GM23338 (cell line): ENCODE measurements around the gene EYA2. TPM values are rescaled to one million over a fixed set of nuclear protein-coding genes. Genes with fewer than 3 reads are reported as not detected.
A peak's percentile ranks its signal among the peaks of the same experiment; 100 is the strongest.

Experiments used
- ATAC-seq: fragments of 200-7000 bp; cut with Tn5 transposase; 3 replicates; pipeline ENCODE4 v1.9.1; 2020
- DNase-seq: peaks from one replicate; pipeline ENCODE4 v3.0.0-alpha.2; 2015; ENCODE audit warnings: low spot score
- H2AFZ ChIP-seq: fragments of 200-600 bp; sonication (generic); 2 replicates; pipeline ENCODE4 v1.8.0; 2016; ENCODE audit warnings: antibody characterized with exemption, mild to moderate bottlenecking, moderate library complexity
- H3F3A ChIP-seq: fragments of 200-600 bp; sonication (generic); replicated peaks from 2 replicates; pipeline ENCODE4 v1.8.0; 2017; ENCODE audit warnings: antibody characterized with exemption, mixed run types, low read depth
- H3K27ac ChIP-seq: fragments of 200-600 bp; sonication (generic); 2 replicates; pipeline ENCODE4 v1.6.1; 2016; ENCODE audit warnings: low read depth
- H3K27me3 ChIP-seq: fragments of 200-600 bp; sonication (generic); 2 replicates; pipeline ENCODE4 v1.8.0; 2016; ENCODE audit warnings: mild to moderate bottlenecking, mixed run types, moderate library complexity; ENCODE audit not compliant: insufficient read depth
- H3K36me3 ChIP-seq: fragments of 200-600 bp; sonication (generic); 2 replicates; pipeline ENCODE4 v1.8.0; 2016; ENCODE audit warnings: mild to moderate bottlenecking; ENCODE audit not compliant: insufficient read depth
- H3K4me1 ChIP-seq: fragments of 200-600 bp; sonication (generic); 2 replicates; pipeline ENCODE4 v1.8.0; 2016; ENCODE audit warnings: mild to moderate bottlenecking, moderate library complexity; ENCODE audit not compliant: insufficient read depth
- H3K4me2 ChIP-seq: fragments of 200-600 bp; sonication (generic); 2 replicates; pipeline ENCODE4 v1.7.1; 2017; ENCODE audit warnings: mixed run types
- H3K4me3 ChIP-seq: fragments of 200-600 bp; sonication (generic); 2 replicates; pipeline ENCODE4 v1.6.1; 2016; ENCODE audit warnings: mixed run types
- H3K79me2 ChIP-seq: fragments of 200-600 bp; sonication (generic); replicated peaks from 2 replicates; pipeline ENCODE4 v1.8.0; 2017; ENCODE audit warnings: mild to moderate bottlenecking; ENCODE audit not compliant: insufficient read depth
- H3K9me2 ChIP-seq: fragments of 200-600 bp; sonication (generic); 2 replicates; pipeline ENCODE4 v1.8.0; 2017; ENCODE audit not compliant: insufficient read depth
- H4K20me1 ChIP-seq: fragments of 200-600 bp; sonication (generic); replicated peaks from 2 replicates; pipeline ENCODE4 v1.8.0; 2017; ENCODE audit warnings: mild to moderate bottlenecking; ENCODE audit not compliant: insufficient read depth
- H3K27ac Mint-ChIP-seq: 2 replicates; pipeline ENCODE4 v1.8.0; 2020; ENCODE audit warnings: inconsistent platforms, mild to moderate bottlenecking, moderate library complexity, mixed read lengths
- H3K27me3 Mint-ChIP-seq: 3 replicates; pipeline ENCODE4 v1.8.0; 2022; ENCODE audit warnings: low read depth, mild to moderate bottlenecking, moderate library complexity, mixed read lengths, inconsistent platforms; ENCODE audit not compliant: insufficient read depth, poor library complexity
- H3K36me3 Mint-ChIP-seq: 3 replicates; pipeline ENCODE4 v1.8.0; 2021; ENCODE audit warnings: low read depth, mild to moderate bottlenecking, inconsistent platforms, moderate library complexity, mixed read lengths
- H3K4me1 Mint-ChIP-seq: 3 replicates; pipeline ENCODE4 v1.8.0; 2020; ENCODE audit warnings: mild to moderate bottlenecking, inconsistent platforms, mixed read lengths
- H3K4me3 Mint-ChIP-seq: 3 replicates; pipeline ENCODE4 v1.8.0; 2021; ENCODE audit warnings: moderate library complexity, mild to moderate bottlenecking, inconsistent platforms, mixed read lengths
- H3K9me3 Mint-ChIP-seq: 3 replicates; pipeline ENCODE4 v1.8.0; 2020; ENCODE audit warnings: moderate library complexity, mild to moderate bottlenecking, inconsistent platforms, mixed read lengths
- CREB1 ChIP-seq: fragments of 250-450 bp; sonication (Bioruptor Pico); IDR thresholded peaks from 2 replicates; pipeline ENCODE4 v1.5.0; 2020; ENCODE audit warnings: low read depth, mild to moderate bottlenecking, moderate library complexity
- EZH2 ChIP-seq: fragments of 200-600 bp; sonication (generic); IDR thresholded peaks from one replicate; pipeline ENCODE4 v1.8.0; 2017; ENCODE audit warnings: antibody characterized with exemption, mild to moderate bottlenecking, low read depth; ENCODE audit not compliant: unreplicated experiment
- EZH2phosphoT487 ChIP-seq: fragments of 200-600 bp; sonication (generic); IDR thresholded peaks from one replicate; pipeline ENCODE4 v1.8.1; 2018; ENCODE audit warnings: antibody characterized with exemption; ENCODE audit not compliant: unreplicated experiment
- JUNB ChIP-seq: IDR thresholded peaks from one replicate; pipeline ENCODE4 v1.6.1; 2016; ENCODE audit warnings: antibody characterized with exemption; ENCODE audit not compliant: unreplicated experiment
- NANOG ChIP-seq: IDR thresholded peaks from 2 replicates; pipeline ENCODE4 v1.6.1; 2016; ENCODE audit warnings: antibody characterized with exemption, borderline replicate concordance
- REST ChIP-seq: IDR thresholded peaks from one replicate; pipeline ENCODE4 v1.6.1; 2018; ENCODE audit warnings: antibody characterized with exemption; ENCODE audit not compliant: unreplicated experiment
- ZNF331 ChIP-seq: fragments of 250-450 bp; sonication (Bioruptor Pico); IDR thresholded peaks from 2 replicates; pipeline ENCODE4 v1.5.0; 2020; ENCODE audit warnings: low read depth, mild to moderate bottlenecking, moderate library complexity
- polyA plus RNA-seq: library from polyadenylated mRNA; unstranded; fragments of >200 nt; fragmentation: Nextera tagmentation; extraction: Ambion mirVana; gene quantifications from 2 replicates; pipeline ENCODE4 v1.2.1, GENCODE V29; 2016
- total RNA-seq: library from RNA; depleted of rRNA; stranded (reverse); fragments of >200 nt; shearing (Covaris generic); gene quantifications from 2 replicates; pipeline ENCODE4 v1.2.3, GENCODE V29; 2014
- TF ChIP-seq, protein P1 (sequence below), 2 experiments: fragments of 200-600 bp in 1 of 2; sonication (generic) in 1 of 2; conservative IDR thresholded peaks; 2 replicates each; pipeline versions ENCODE4 v1.5.1 to v1.6.1; 2016 to 2017; ENCODE audit warnings: antibody characterized with exemption in 2 of 2, low read depth in 2 of 2, mild to moderate bottlenecking in 2 of 2, moderate library complexity in 1 of 2
- TF ChIP-seq, protein P2 (sequence below): IDR thresholded peaks from 2 replicates; pipeline ENCODE4 v1.6.1; 2016; ENCODE audit warnings: antibody characterized with exemption
- TF ChIP-seq, protein P3 (sequence below): fragments of 250-450 bp; sonication (Bioruptor Pico); IDR thresholded peaks from 2 replicates; pipeline ENCODE4 v1.5.0; 2020; ENCODE audit warnings: mild to moderate bottlenecking, moderate library complexity

EYA2 gene
- total and polyA plus RNA-seq, 2 experiments from 2014 or later = 0.50 to 0.56 TPM

DNA sequence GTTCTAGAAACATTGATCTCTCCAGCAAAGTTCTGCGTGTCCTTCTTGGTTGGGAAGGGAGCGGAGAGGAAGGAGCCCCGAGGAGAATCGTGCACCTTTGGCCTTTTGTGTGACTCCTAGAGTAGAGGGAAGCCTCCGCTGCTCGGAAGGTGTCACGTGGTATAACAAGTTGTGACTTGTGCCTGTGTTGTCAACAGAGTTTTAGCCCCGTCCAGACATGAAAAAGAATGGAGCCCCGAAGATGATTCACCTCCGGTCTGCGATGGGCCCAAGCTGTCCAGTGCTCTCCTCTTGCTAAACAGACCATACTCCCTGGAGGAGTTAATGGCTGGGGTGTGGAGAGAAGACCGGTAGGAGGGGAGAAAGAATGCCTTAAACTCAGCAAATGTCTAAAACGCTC, 7.0 kb downstream of the EYA2 start:
- DNase-seq = no peak
- Histone ChIP-seq H4K20me1 (no peaks in the 10 kb centered on the region), H3K9me2 (no peaks in the 10 kb centered on the region), H2AFZ (peak overlapping the region; percentile 52; the same call in 1 of the 2 replicates), H3K36me3 (no peaks in the 10 kb centered on the region), H3K4me1 (no peaks in the 10 kb centered on the region; the same call in 1 of the 2 replicates), H3K4me2 (no peak overlapping the region), H3K4me3 (no peak overlapping the region), H3F3A (no peaks in the 10 kb centered on the region), H3K27me3 (peaks cover 11% of the 10 kb centered on the region), H3K79me2 (no peaks in the 10 kb centered on the region), H3K27ac (no peak overlapping the region)
- no peak overlapping the region for H3K4me3 Mint-ChIP-seq
- no peaks in the 10 kb centered on the region for H3K36me3 Mint-ChIP-seq
- no peak for ATAC-seq
- H3K9me3 Mint-ChIP-seq = no peaks in the 10 kb centered on the region
- H3K27ac Mint-ChIP-seq = no peak overlapping the region
- peaks cover 6% of the 10 kb centered on the region for H3K27me3 Mint-ChIP-seq
- TF ChIP-seq, protein P1, sequence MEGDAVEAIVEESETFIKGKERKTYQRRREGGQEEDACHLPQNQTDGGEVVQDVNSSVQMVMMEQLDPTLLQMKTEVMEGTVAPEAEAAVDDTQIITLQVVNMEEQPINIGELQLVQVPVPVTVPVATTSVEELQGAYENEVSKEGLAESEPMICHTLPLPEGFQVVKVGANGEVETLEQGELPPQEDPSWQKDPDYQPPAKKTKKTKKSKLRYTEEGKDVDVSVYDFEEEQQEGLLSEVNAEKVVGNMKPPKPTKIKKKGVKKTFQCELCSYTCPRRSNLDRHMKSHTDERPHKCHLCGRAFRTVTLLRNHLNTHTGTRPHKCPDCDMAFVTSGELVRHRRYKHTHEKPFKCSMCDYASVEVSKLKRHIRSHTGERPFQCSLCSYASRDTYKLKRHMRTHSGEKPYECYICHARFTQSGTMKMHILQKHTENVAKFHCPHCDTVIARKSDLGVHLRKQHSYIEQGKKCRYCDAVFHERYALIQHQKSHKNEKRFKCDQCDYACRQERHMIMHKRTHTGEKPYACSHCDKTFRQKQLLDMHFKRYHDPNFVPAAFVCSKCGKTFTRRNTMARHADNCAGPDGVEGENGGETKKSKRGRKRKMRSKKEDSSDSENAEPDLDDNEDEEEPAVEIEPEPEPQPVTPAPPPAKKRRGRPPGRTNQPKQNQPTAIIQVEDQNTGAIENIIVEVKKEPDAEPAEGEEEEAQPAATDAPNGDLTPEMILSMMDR (conservative IDR thresholded peaks at IDR 0.05; ENCODE audit: low read depth in 2 of 2) = no peak
- TF ChIP-seq CREB1 (CRISPR knock-in tag) (no peak), ZNF331 (no peak), REST (no peak), JUNB (no peak), EZH2 (no peak), NANOG (no peak), EZH2phosphoT487 (no peak)
- TF ChIP-seq, protein P2, sequence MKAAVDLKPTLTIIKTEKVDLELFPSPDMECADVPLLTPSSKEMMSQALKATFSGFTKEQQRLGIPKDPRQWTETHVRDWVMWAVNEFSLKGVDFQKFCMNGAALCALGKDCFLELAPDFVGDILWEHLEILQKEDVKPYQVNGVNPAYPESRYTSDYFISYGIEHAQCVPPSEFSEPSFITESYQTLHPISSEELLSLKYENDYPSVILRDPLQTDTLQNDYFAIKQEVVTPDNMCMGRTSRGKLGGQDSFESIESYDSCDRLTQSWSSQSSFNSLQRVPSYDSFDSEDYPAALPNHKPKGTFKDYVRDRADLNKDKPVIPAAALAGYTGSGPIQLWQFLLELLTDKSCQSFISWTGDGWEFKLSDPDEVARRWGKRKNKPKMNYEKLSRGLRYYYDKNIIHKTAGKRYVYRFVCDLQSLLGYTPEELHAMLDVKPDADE = no peak
- peaks cover 8% of the 10 kb centered on the region; the same call in 2 of the 3 replicates for H3K4me1 Mint-ChIP-seq

- Mint-ChIP-seq H3K27ac (no peak overlapping the region), H3K9me3 (no peaks in the 10 kb centered on the region)
- peak; percentile 58 for ATAC-seq
- TF ChIP-seq, protein P3, sequence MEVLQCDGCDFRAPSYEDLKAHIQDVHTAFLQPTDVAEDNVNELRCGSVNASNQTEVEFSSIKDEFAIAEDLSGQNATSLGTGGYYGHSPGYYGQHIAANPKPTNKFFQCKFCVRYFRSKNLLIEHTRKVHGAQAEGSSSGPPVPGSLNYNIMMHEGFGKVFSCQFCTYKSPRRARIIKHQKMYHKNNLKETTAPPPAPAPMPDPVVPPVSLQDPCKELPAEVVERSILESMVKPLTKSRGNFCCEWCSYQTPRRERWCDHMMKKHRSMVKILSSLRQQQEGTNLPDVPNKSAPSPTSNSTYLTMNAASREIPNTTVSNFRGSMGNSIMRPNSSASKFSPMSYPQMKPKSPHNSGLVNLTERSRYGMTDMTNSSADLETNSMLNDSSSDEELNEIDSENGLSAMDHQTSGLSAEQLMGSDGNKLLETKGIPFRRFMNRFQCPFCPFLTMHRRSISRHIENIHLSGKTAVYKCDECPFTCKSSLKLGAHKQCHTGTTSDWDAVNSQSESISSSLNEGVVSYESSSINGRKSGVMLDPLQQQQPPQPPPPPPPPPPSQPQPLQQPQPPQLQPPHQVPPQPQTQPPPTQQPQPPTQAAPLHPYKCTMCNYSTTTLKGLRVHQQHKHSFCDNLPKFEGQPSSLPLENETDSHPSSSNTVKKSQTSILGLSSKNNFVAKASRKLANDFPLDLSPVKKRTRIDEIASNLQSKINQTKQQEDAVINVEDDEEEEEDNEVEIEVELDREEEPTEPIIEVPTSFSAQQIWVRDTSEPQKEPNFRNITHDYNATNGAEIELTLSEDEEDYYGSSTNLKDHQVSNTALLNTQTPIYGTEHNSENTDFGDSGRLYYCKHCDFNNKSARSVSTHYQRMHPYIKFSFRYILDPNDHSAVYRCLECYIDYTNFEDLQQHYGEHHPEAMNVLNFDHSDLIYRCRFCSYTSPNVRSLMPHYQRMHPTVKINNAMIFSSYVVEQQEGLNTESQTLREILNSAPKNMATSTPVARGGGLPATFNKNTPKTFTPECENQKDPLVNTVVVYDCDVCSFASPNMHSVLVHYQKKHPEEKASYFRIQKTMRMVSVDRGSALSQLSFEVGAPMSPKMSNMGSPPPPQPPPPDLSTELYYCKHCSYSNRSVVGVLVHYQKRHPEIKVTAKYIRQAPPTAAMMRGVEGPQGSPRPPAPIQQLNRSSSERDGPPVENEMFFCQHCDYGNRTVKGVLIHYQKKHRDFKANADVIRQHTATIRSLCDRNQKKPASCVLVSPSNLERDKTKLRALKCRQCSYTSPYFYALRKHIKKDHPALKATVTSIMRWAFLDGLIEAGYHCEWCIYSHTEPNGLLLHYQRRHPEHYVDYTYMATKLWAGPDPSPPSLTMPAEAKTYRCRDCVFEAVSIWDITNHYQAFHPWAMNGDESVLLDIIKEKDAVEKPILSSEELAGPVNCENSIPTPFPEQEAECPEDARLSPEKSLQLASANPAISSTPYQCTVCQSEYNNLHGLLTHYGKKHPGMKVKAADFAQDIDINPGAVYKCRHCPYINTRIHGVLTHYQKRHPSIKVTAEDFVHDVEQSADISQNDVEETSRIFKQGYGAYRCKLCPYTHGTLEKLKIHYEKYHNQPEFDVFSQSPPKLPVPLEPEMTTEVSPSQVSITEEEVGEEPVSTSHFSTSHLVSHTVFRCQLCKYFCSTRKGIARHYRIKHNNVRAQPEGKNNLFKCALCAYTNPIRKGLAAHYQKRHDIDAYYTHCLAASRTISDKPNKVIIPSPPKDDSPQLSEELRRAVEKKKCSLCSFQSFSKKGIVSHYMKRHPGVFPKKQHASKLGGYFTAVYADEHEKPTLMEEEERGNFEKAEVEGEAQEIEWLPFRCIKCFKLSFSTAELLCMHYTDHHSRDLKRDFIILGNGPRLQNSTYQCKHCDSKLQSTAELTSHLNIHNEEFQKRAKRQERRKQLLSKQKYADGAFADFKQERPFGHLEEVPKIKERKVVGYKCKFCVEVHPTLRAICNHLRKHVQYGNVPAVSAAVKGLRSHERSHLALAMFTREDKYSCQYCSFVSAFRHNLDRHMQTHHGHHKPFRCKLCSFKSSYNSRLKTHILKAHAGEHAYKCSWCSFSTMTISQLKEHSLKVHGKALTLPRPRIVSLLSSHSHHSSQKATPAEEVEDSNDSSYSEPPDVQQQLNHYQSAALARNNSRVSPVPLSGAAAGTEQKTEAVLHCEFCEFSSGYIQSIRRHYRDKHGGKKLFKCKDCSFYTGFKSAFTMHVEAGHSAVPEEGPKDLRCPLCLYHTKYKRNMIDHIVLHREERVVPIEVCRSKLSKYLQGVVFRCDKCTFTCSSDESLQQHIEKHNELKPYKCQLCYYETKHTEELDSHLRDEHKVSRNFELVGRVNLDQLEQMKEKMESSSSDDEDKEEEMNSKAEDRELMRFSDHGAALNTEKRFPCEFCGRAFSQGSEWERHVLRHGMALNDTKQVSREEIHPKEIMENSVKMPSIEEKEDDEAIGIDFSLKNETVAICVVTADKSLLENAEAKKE (CRISPR knock-in tag) = no peak
- no peak for TF ChIP-seq JUNB
- TF ChIP-seq EZH2phosphoT487 = no peak
Observed at GRCh38 chr20:46903256-46903655, 8.6 kb downstream of the EYA2 start.

More at GRCh38 chr20:46903256-46903655, 8.6 kb downstream of the EYA2 start:
- Histone ChIP-seq H3K36me3 (no peaks in the 10 kb centered on the region), H3K79me2 (no peaks in the 10 kb centered on the region), H3K4me3 (no peak overlapping the region), H3K9me2 (no peaks in the 10 kb centered on the region), H3K4me2 (no peak overlapping the region), H4K20me1 (no peaks in the 10 kb centered on the region), H3F3A (no peaks in the 10 kb centered on the region), H3K27ac (no peak overlapping the region), H3K4me1 (no peaks in the 10 kb centered on the region; the same call in 1 of the 2 replicates), H3K27me3 (no peaks in the 10 kb centered on the region), H2AFZ (no peak overlapping the region)
- peaks cover 3% of the 10 kb centered on the region; the same call in 2 of the 3 replicates for H3K4me1 Mint-ChIP-seq
- peaks cover 4% of the 10 kb centered on the region for H3K27me3 Mint-ChIP-seq
- H3K4me3 Mint-ChIP-seq = no peak overlapping the region
- DNase-seq = no peak
- no peaks in the 10 kb centered on the region for H3K36me3 Mint-ChIP-seq
